Spleen (tissue), 7 donors: ENCODE results near the gene CEP128.

Experiments
- CTCF ChIP-seq, 11 experiments: fragments of 200-600 bp in 7 of 11; fragments of 450-650 bp in 4 of 11; sonication (generic) in 4 of 11; IDR thresholded peaks in 8 of 11; conservative IDR thresholded peaks in 3 of 11; 1 replicate in 7 of 11; 2 replicates in 4 of 11; pipeline versions ENCODE4 v1.4.0 to v1.8.0; 2016 to 2021; ENCODE audit warnings: antibody characterized with exemption in 11 of 11, inconsistent platforms in 4 of 11, mild to moderate bottlenecking in 1 of 11
- POLR2A ChIP-seq, 3 donors: fragments of 450-650 bp; IDR thresholded peaks; one replicate each; pipeline ENCODE4 v1.5.1; 2017; ENCODE audit warnings: antibody characterized with exemption in 3 of 3, mild to moderate bottlenecking in 1 of 3
- POLR2AphosphoS5 ChIP-seq, 3 donors: sonication (generic); formaldehyde crosslinking; IDR thresholded peaks; one replicate each; pipeline ENCODE4 v1.5.1; 2017; ENCODE audit warnings: antibody characterized with exemption in 3 of 3
- donor health status: DM: no; HTN: no; CAD: no; lungs with moderate emphysema.
- donor health status: DM: no; HTN: no; CAD: no.
- donor health status: DM: no; HTN: no; CAD: no.

DNA sequence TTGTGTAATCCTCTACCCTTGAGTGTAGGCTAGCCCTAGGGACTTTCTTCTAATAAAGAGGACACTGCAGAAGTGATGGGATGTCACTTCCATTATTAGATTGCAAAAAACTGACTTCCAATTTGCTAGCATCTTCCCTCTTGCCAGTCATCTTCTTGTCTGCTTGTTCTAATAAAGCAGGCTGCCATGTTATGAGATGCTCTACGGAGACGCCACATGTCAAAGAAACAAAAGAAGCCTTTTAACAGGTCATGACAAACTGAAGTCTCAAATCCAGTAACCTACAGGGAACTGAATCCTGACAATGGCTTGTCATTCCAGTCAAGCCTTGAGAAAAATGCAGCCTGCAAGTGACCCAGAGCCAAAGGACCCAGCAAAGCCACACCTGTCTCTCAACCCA is 76.0 kb downstream of the CEP128 start:
- no peak for TF ChIP-seq CTCF (IDR thresholded peaks at IDR 0.05 in 8 of 11, conservative IDR thresholded peaks at IDR 0.05 in 3 of 11)
- TF ChIP-seq POLR2AphosphoS5 (IDR thresholded peaks at IDR 0.05), result no peak
- no peak for TF ChIP-seq POLR2A (IDR thresholded peaks at IDR 0.05)
